ENCODE results near the gene SIAE.
"Not testable (repeated sequence)": the region's sequence is repeated elsewhere in the genome, so short reads cannot be mapped to it uniquely, and the experiment has no call there.

Gene SIAE

GRCh38 chr11:124623861-124624525 is 49.5 kb downstream of the SIAE start:
- DNase-seq (ENCODE audit: low read depth in 2 of 2), result no peak

DNA sequence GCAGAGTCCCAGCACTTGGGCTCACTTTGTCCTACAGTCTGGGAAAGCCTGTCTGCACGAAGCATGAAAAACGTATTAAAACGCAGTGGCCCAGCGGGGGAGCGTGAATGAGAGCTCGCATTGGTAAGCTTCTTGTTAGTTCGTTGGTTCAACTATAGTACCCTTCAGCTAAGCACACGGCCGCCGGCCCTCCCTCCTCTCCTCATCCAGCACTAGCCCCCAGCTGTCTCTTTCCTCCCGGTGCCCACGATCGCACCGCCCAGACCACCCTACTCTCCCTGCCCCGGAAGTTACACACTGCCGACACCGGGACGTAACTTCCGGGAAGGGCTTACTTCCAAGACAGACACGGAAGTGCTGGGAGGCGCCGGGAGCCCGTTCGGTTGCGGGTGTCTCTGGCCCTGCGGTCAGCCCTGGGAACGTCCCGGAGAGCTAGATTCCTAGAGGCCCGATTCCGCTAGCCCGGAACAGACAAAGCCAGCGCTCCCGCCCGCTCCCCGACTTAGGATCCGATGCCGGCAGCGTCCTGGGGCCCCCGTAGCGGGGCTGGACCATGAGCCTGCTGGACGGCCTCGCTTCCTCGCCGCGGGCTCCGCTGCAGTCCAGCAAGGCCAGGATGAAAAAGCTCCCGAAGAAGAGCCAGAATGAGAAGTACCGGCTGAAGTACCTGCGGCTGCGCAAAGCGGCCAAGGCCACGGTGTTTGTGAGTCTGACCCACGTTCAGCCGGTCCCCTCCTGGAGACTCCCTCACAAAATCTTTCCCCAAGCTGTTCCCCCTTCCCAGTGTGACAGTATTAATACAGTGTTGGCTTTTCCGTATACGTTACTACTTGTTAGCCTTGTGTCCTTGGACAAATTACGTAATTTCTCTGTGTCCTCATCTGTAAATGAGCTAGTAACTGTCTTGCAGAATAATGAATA is 50.7 kb downstream of the SIAE start, which contains the start of gene TBRG1:
TSS of gene TBRG1 (plus strand) at position 334 of the 921 bp plus-strand sequence. CDS start at position 554, 220 bp downstream.
- peak; percentile 66 to 67 for DNase-seq (ENCODE audit: low read depth in 2 of 2)

- no peak for DNase-seq (ENCODE audit: low read depth in 2 of 2)
These were observed 54.7 kb downstream of the SIAE start for GRCh38 chr11:124618863-124619262.

GRCh38 chr11:124612567-124613246 is 60.8 kb downstream of the SIAE start:
- DNase-seq (ENCODE audit: low read depth in 2 of 2), result no peak

DNA sequence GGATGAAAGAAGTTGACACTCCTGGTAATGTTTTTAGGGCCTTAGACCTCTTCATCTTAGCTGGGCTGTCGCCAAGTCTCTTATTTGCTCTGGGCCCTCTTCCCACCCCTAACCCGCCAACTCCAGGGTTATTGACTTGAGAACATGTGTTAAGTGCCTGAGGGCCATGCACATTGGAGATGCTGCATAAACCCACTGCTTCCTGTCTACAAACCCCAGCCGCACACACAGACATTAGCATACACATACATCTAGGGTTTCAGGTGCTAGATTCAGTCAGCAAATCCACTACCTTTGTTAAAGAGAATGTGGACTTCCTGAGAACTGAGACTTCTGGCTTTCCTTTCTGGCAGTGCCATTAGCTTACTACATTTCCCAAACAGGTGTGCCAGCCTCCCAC is 61.5 kb downstream of the SIAE start:
- DNase-seq (ENCODE audit: low read depth in 2 of 2), result no peak

DNA sequence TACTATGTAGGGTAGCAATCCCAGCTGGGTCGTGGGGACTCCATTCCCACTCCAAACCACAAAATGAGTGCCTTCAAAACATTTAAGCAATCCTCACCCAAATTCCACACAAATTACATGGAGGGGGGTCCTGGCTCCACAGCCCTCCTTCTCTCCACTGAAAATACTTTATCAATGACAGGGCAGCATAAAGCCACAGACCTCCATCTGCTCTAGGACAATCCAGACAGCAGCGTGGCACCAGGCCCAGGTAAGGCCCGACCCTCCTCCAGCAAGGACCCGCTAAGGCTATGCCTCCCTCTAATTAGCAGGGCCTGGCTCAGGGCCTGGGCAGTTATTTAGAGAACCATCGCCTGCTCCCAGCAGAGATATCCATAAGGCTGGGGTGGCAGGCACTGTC is 62.5 kb downstream of the SIAE start, which contains the start of gene PANX3:
TSS of gene PANX3 (plus strand) at position 365 of the 400 bp plus-strand sequence. CDS start 129 bp downstream, outside the sequence.
- no peak for DNase-seq (ENCODE audit: low read depth in 2 of 2)

DNA sequence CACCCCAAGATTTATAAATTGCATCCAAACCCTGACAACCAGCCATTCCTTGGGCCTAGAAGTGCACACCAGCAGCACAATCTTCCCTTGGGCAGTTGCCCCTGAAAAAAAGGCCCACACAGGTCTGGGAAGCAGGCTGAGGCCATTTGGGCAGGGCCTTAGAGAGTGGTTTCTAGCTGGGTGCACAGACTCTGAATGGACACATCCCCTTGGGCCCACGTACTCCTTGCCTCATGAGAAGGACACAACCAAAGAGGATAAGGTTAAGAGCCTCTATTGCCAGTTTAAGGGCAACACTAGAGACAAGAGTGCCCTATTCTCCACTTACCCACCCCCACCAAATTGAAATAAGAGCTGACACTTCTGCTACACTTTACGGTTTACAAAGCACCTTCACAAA is 63.2 kb downstream of the SIAE start:
- no peak for DNase-seq (ENCODE audit: low read depth in 2 of 2)

DNA sequence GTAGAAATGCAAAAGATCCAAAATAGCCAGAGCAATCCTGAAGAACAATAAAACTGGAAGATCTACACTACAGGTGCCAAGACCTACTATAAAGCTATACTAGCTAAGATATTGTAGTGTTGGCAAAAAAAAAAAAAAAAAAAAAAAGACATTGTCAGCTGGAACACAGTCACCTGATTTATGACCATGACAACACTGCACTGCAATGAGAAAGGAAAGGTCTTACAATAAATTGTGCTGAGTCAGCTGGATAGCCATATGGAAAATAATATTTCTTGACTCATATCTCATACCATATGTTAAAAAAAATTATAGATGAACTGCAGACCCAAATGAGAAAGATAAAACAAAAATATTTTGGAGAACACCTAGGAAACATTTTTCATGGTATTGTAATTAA is 65.4 kb downstream of the SIAE start:
- no peak for DNase-seq (ENCODE audit: low read depth in 2 of 2)

GRCh38 chr11:124605719-124606118 is 67.8 kb downstream of the SIAE start:
- no peak for DNase-seq (ENCODE audit: low read depth in 2 of 2)

DNA sequence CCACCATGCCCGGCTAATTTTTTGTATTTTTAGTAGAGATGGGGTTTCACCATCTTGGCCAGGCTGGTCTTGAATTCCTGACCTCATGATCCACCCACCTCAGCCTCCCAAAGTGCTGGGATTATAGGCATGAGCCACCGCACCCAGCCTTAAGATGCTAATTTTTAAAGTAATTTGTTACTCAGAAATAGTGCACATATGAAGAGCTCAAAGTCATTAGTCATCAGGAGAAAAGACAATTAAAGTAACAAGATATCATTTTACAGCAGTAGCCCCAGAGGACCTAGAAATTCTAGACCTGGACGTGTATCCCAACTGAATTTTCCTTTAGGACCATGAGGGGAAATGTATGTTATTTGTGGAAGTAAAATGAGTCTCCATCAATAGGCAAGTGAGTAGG is 70.8 kb downstream of the SIAE start:
- DNase-seq (ENCODE audit: low read depth in 2 of 2), result not testable (repeated sequence)

- DNase-seq (ENCODE audit: low read depth in 2 of 2), result no peak
These were observed 71.3 kb downstream of the SIAE start for GRCh38 chr11:124602193-124602592.

DNA sequence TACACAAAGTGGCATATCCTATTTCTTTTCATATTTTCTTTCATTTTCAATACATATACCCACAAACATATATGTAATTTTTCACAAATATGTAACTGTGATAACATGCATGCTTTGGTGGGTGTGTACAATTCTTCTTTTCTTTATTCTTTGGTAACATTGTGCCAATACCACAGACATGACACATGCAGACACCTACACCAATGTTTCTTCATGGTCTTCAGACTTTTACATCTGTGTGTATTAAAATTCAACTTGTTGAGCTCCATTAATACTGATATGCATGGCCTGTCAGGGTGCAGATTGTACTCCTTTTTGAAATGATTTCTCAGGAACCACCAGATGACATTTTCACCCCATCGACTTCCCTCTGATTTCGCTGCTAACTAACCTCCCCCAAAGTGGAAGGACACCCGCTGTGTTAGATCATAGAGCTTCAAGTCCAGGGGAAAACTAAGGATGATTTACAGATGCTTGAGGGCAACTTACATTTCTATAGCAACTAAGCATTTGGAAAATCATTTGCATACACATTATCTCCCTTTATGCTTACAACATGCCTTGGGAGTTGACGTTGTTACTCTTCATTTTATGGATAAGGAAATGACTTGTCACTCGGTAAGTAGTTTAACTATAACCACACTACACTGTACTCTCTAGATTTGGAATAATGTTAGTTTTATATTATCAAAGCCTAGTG is 72.8 kb downstream of the SIAE start:
- DNase-seq (ENCODE audit: low read depth in 2 of 2), result no peak

DNA sequence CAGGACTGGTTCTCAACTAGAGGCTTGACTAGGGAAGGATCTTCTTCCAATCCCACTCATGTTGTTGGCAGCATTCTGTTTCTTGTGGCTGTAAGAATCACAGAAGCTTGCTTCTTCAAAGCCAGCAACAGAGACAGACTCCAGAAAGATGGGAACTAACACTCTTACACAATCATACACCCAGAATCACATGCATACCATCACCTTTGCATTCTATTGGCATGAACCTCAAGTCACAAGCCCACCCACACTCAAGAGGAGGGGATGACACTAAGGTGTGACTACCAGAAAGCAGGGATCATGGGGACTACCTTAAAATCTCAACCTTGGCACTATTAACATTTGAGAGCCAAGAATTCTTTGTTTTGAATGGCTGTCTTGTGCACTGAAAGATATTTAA is 75.9 kb downstream of the SIAE start:
- DNase-seq (ENCODE audit: low read depth in 2 of 2), result no peak

DNA sequence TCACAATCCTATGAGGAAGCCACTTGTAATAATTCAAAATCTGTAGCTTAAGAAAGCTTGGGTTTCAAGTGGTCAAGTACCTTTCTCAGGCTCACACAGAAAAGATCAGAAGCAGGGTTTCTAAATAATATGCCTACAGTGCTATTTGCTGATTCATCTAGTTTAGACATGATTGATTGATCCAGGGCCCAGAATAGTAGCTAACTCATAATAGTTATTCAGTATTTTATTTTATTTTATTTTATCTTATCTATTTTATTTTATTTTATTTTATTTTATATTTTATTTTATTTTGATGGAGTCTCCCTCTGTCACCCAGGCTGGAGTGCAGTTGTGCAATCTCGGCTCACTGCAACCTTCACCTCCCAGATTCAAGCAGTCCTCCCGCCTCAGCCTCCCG is 78.2 kb downstream of the SIAE start:
- no peak for DNase-seq (ENCODE audit: low read depth in 2 of 2)

DNA sequence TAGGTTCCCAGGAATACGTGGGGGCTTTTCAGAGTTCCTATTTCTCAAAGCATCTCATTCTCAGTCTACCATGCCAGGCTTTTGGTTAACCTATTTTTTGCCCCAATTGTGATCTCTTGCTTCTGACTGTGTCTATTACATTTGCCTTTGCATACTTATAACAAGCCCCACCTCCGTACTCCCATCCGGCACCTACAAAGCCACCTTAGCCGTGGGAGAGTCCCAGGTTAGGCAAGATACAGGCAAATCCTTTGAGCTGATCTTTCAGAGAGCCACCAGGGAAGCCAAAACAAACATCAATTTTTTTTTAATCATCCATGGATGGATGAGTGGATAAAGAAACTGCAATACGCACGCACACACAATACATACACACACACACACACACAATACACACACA is 80.9 kb downstream of the SIAE start:
- no peak for DNase-seq (ENCODE audit: low read depth in 2 of 2)

DNA sequence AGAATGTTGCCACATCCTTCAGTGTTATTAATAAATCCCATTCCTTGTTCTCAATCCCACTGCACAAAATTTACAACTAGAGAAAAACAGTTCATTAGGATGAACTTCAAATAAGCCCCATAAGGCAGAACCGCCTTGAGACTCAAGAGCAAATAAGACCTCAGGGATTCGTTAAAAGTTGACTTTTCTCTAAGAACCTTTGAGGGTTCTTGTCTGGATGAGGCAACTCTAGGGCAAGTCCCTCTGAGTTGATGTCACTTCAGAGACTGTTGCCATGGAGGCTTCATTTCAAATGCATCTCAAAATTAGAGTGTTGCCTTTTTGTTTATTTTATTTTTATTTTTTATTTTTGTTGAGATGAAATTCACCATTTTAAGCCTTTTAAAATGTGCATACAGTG is 82.1 kb downstream of the SIAE start:
- no peak for DNase-seq (ENCODE audit: low read depth in 2 of 2)

DNA sequence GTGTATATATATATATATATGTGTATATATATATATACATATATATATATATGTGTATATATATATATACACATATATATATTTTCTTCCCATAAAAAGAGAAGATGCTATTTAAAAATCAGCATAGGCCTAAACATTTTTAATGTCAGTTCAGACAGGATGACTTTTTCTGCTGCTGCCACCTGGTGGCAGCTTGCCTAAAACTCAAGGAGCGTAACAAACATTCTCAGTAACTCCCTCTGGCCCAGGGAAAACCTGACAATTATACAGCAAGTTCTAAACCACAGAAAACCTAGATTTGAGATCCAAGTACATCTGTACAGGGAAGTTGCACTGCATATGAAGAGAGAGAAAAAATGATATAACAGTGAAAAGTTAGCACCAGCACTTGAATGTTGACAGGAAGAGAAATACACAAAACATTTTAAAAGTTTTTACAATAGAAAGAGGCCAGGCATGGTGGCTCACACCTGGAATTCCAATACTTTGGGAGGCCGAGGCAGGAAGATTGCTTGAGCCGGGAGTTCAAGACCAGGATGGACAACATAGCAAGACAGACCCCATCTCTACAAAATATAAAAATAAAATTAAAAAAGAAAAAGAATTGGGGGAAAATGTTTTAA is 87.2 kb downstream of the SIAE start:
- peak; percentile 15 to 36 for DNase-seq (ENCODE audit: low read depth in 2 of 2)

DNA sequence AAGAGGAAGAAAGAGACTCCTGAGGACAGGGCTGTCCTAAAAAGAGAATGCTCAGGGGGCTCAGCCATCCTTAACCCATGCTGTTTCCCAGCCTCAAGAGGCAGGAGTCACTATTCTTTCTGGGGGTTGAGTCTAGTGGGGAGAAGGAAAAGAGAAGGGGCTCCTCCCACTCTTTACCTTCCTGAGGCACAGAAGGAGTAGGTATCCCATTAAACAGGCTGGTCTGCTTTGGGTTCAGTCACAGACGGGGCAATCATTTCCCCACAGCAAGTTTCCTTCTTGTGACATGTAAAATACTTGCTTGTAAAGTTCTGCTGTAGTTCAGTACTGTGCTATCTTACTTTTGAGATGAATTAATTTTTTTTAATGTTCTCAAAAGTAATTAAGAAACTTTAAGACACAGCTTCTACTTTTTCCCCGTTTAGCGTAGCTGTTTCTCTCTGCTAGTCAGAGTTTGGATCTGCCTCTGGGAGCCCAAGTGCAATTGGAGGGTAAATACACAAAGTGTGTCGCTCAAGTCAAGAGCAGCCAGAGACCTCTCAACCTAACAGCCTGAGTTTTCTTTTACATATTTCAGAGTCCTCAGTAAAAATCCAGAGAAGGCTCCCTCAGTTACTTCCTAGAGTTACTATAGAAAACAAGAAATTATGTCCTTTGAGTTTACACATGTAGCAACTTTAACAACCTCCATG is 88.7 kb downstream of the SIAE start:
- DNase-seq (ENCODE audit: low read depth in 2 of 2), result no peak

- DNase-seq (ENCODE audit: low read depth in 2 of 2), result no peak
These were observed 89.8 kb downstream of the SIAE start for GRCh38 chr11:124583781-124584180.
